Left lung (tissue), 10 donors: ENCODE results near the gene MEX3D. TPM values are rescaled to one million over a fixed set of nuclear protein-coding genes. Genes with fewer than 3 reads are reported as not detected.
A peak's percentile ranks its signal among the peaks of the same experiment; 100 is the strongest.

Source experiments
- ATAC-seq: fragments of 200-7000 bp; cut with Tn5 transposase; one replicate; pipeline ENCODE4 v1.9.1; 2020; ENCODE audit warnings: moderate library complexity
- DNase-seq, 4 donors: peaks; one replicate each; pipeline ENCODE4 v3.0.0-alpha.2; 2013 to 2020
- H3K27ac ChIP-seq, 2 donors: fragments of 200-600 bp; sonication (generic) in 1 of 2; one replicate each; pipeline versions ENCODE4 v1.5.0 to v1.8.0; 2020 to 2021
- H3K27me3 ChIP-seq, 2 donors: fragments of 200-600 bp; sonication (generic) in 1 of 2; one replicate each; pipeline versions ENCODE4 v1.5.0 to v1.8.0; 2020 to 2021
- H3K36me3 ChIP-seq, 2 donors: fragments of 200-600 bp; sonication (generic) in 1 of 2; one replicate each; pipeline versions ENCODE4 v1.5.0 to v1.8.0; 2020 to 2021
- H3K4me1 ChIP-seq, 2 donors: fragments of 200-600 bp; one replicate each; pipeline ENCODE4 v1.8.0; 2021
- H3K4me3 ChIP-seq, 2 donors: fragments of 200-600 bp; sonication (generic) in 1 of 2; one replicate each; pipeline versions ENCODE4 v1.5.0 to v1.8.0; 2020 to 2021; ENCODE audit warnings: mild to moderate bottlenecking in 1 of 2
- H3K9me3 ChIP-seq, 2 donors: fragments of 200-600 bp; sonication (generic) in 1 of 2; one replicate each; pipeline versions ENCODE4 v1.5.0 to v1.8.0; 2020 to 2021
- CTCF ChIP-seq, 2 donors: fragments of 200-600 bp; sonication (generic) in 1 of 2; IDR thresholded peaks; one replicate each; pipeline versions ENCODE4 v1.5.0 to v1.8.0; 2021; ENCODE audit warnings: antibody characterized with exemption in 2 of 2
- intact Hi-C, 2 donors: fragments of 100-400 bp; cut with DNase I; formaldehyde crosslinking; loops; one replicate each; pipeline versions ENCODE4 v1.11.2 to v1.14.2; 2022
- polyA plus RNA-seq, 6 donors: library from polyadenylated mRNA; unstranded; fragments of 120-200 nt; gene quantifications; one replicate each; pipeline ENCODE4 v1.2.1, GENCODE V29; 2013; ENCODE audit not compliant: insufficient read length in 6 of 6
- total RNA-seq, 2 donors: library from RNA; stranded (reverse); fragmentation: NEBNext Ultra II Directional; extraction: Animal tissue kit (Norgen Biotek cat#: 25700); gene quantifications; one replicate each; pipeline ENCODE4 v1.2.1, GENCODE V29; 2021
- donor health status: DM: no; HTN: yes; CAD: no.
- donor health status: DM: no; HTN: no; CAD: no.

MEX3D gene
- total and polyA plus RNA-seq, 8 donors: 15.8 to 42.6 (median 26.3) TPM

GRCh38 chr19:1514295-1514661 lies 53.8 kb downstream of the MEX3D start:
- Histone ChIP-seq H3K27ac (no peak overlapping the region), H3K4me1 (peaks cover 7 to 14% of the 10 kb centered on the region in 2 donors), H3K27me3 (peaks cover 13 to 95% of the 10 kb centered on the region in 2 donors), H3K4me3 (no peak overlapping the region), H3K36me3 (no peaks in the 10 kb centered on the region), H3K9me3 (no peaks in the 10 kb centered on the region)
- intact Hi-C loops: no loop called here
- ATAC-seq (no peak), DNase-seq (no peak)
- TF ChIP-seq CTCF (IDR thresholded peaks at IDR 0.05): no peak

- intact Hi-C loops: no loop called here
- H3K9me3 ChIP-seq: no peaks in the 10 kb centered on the region
- DNase-seq (peak in 2 of 4 donors; percentile 40 to 92), ATAC-seq (peak; percentile 72)
- TF ChIP-seq CTCF (IDR thresholded peaks at IDR 0.05): peak; percentile 34 to 69
- H3K27me3 ChIP-seq: peaks cover 13 to 97% of the 10 kb centered on the region in 2 donors
- H3K4me3 ChIP-seq: peak overlapping the region; percentile 30 to 32
- H3K27ac ChIP-seq: no peak overlapping the region
- peaks cover 7 to 14% of the 10 kb centered on the region in 2 donors for H3K4me1 ChIP-seq
- no peaks in the 10 kb centered on the region for H3K36me3 ChIP-seq
Measured at GRCh38 chr19:1513499-1514294, 54.4 kb downstream of the MEX3D start.

GRCh38 chr19:1512671-1513498 lies 55.2 kb downstream of the MEX3D start, which contains the start of gene ADAMTSL5:
Gene ADAMTSL5, minus strand, starts transcription at chr19:1513019. Its CDS starts 2,076 bp downstream, at chr19:1510943.
- no peaks in the 10 kb centered on the region for H3K9me3 ChIP-seq
- TF ChIP-seq CTCF (IDR thresholded peaks at IDR 0.05): no peak
- H3K4me1 ChIP-seq: peaks cover 7 to 16% of the 10 kb centered on the region in 2 donors
- peak; percentile 68 for ATAC-seq
- H3K27me3 ChIP-seq: peaks cover 13 to 94% of the 10 kb centered on the region in 2 donors
- DNase-seq: peak in 2 of 4 donors; percentile 23 to 85
- intact Hi-C loops: no loop called here
- no peak within 1 kb of the TSS for H3K27ac ChIP-seq
- no peaks in the 10 kb centered on the region for H3K36me3 ChIP-seq
- H3K4me3 ChIP-seq: peak within 1 kb of the TSS; percentile 30 to 32

GRCh38 chr19:1511318-1512317 lies 56.5 kb downstream of the MEX3D start:
- Histone ChIP-seq H3K9me3 (no peaks in the 10 kb centered on the region), H3K27me3 (peaks cover 13 to 81% of the 10 kb centered on the region in 2 donors), H3K36me3 (no peaks in the 10 kb centered on the region), H3K27ac (no peak overlapping the region), H3K4me3 (no peak overlapping the region), H3K4me1 (peaks cover 7 to 22% of the 10 kb centered on the region in 2 donors)
- DNase-seq (peak in 1 of 4 donors; percentile 76), ATAC-seq (no peak)
- no peak for TF ChIP-seq CTCF (IDR thresholded peaks at IDR 0.05)
- intact Hi-C loops: no loop called here
